ENCODE measurements around the gene HADH.
A peak's percentile ranks its signal among the peaks of the same experiment; 100 is the strongest.

HADH gene

GRCh38 chr4:108058685-108059440 is 69.2 kb downstream of the HADH start:
- peak; percentile 32 for DNase-seq (ENCODE audit: low read depth)

- peak; percentile 50 for DNase-seq (ENCODE audit: low read depth)
Observed at GRCh38 chr4:108060164-108060563, 70.5 kb downstream of the HADH start.

GRCh38 chr4:108060686-108061321 is 71.1 kb downstream of the HADH start:
- no peak for DNase-seq (ENCODE audit: low read depth)

GRCh38 chr4:108068442-108068841 is 78.8 kb downstream of the HADH start:
- no peak for DNase-seq (ENCODE audit: low read depth)

GRCh38 chr4:108070775-108071174 is 81.1 kb downstream of the HADH start:
- DNase-seq (ENCODE audit: low read depth): no peak

- DNase-seq (ENCODE audit: low read depth): no peak
Observed at GRCh38 chr4:108072300-108072699, 82.6 kb downstream of the HADH start.

- peak; percentile 16 for DNase-seq (ENCODE audit: low read depth)
Observed at GRCh38 chr4:108078024-108078733, 88.5 kb downstream of the HADH start.

- no peak for DNase-seq (ENCODE audit: low read depth)
Observed at GRCh38 chr4:108080747-108081146, 91.1 kb downstream of the HADH start.

GRCh38 chr4:108081256-108081655 is 91.6 kb downstream of the HADH start:
- no peak for DNase-seq (ENCODE audit: low read depth)
